ENCODE results near the gene RUNX2.

The RUNX2 gene

DNA sequence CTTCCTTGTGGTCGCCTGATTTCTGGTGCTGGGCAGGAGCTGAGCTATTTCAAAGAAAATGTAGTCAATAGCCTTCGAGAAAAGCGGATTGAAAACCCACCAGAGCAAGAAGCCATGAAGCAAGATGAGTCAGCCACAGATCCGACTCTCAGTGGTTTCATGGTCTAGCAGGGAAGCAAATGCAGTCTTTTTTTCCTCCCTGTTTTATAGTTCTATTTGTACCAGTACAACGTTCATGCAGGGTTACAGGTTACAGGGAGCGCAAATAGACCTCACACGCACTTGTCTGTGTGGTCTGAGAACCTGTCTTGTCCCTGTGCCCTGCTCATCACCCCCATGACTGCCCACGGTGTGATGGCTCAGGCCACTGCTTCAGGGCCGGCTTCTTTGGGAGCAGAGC, 359.4 kb downstream of the RUNX2 start:
- DNase-seq, result no peak

DNA sequence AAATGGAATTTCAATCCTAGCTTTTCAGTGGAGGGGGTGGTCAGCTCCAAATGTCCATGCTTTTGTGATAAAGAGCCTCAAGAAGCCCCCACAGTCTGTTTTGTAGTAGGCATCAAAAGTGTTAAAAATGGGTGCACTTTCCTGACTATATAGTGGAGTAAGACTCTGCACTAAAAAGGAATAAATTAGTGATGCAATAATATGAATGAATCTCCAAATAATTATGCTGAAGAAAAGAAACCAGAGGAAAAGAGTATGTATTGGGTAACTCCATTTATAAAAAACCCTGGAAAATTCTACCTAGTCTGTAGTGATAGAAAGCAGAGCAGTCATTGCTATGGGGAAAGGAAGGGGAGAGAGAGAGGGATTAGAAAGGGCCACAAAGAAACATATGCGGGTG, 360.1 kb downstream of the RUNX2 start:
- DNase-seq, result no peak

- no peak for DNase-seq
These were observed 361.9 kb downstream of the RUNX2 start for GRCh38 chr6:45689926-45690615.

- no peak for DNase-seq
These were observed 362.7 kb downstream of the RUNX2 start for GRCh38 chr6:45690846-45691245.

- DNase-seq, result no peak
These were observed 363.3 kb downstream of the RUNX2 start for GRCh38 chr6:45691426-45691825.

DNA sequence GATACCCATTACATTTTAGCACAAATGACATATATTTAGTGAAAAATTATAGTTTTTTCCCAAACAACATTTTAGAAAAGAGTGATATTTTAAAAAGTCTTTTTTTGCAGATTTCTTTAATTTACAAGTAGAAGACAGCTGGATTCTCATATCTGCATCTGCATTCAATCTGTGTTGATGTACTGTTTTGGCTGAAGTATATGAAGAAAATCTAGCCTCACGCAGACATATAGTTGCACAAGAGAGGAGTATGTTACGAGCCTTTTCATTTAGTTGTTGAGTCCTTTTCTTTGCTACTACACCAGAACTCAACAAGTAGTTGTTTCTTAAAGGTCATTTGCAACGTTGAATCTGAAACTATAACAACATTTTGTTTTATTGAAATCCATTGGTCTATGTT, 363.9 kb downstream of the RUNX2 start:
- no peak for DNase-seq

GRCh38 chr6:45696738-45697137, 368.6 kb downstream of the RUNX2 start:
- DNase-seq, result no peak

DNA sequence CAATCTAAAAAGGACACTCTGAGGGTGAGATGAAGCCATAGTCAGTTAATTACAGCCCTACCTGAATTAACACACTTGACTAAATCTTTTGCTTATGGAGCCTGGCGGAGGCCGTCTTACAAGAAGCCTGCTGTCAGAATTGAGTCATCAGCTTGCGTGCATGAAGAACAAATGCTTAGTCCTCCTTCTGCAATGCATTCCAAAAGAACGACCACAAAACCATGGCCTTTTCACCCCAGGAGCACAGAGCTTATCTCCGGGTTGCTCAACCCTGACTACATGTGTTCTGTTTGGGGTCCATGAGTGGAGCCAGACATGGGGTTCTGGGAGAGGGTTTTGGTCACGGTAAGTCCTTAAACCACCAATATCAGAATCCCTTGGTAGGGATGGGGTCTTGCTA, 369.5 kb downstream of the RUNX2 start:
- DNase-seq, result peak; percentile 69

GRCh38 chr6:45698046-45698445, 369.9 kb downstream of the RUNX2 start:
- no peak for DNase-seq

GRCh38 chr6:45699663-45700062, 371.5 kb downstream of the RUNX2 start:
- DNase-seq, result peak; percentile 58

GRCh38 chr6:45702849-45703739, 375.0 kb downstream of the RUNX2 start:
- no peak for DNase-seq

DNA sequence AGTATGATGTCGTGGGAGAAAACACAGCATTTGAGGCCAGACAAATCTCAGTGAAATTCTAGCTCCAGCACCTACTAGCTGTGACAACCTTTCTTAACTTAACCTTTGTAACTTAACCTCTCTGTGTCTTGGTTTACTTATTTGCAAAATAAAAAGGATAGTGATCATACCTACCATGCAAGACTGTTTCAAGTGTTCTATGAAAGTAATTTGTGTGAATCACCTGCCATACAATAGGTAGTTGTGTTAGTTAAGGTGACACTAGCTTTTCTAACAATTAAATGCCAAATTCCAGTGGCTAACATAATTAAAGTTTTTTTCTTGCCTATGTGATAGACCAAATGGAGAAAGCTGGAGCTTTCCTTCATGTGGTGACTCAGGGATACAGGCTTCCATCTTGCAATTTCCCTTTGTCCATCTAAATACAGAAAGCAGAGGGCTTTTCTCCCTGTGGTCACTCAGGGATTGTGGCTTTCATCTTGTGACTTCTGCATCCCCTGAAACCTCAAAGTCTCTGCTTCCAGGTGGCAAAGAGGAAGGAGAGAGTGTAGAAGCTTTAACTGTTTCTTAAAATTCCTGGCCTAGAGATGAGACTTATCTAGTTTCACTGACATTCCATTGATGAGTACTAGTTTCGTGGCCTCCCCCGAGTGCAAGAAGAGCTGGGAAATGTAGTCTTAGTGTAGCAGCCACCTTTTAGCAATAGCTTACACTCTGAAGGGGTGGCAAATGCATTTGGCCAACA, 376.1 kb downstream of the RUNX2 start:
- DNase-seq, result no peak

- DNase-seq, result no peak
These were observed 377.2 kb downstream of the RUNX2 start for GRCh38 chr6:45705137-45705855.

GRCh38 chr6:45706319-45706718, 378.2 kb downstream of the RUNX2 start:
- no peak for DNase-seq

- no peak for DNase-seq
These were observed 379.0 kb downstream of the RUNX2 start for GRCh38 chr6:45707176-45707575.

- no peak for DNase-seq
These were observed 381.7 kb downstream of the RUNX2 start for GRCh38 chr6:45709781-45710220.

GRCh38 chr6:45710304-45710821, 382.2 kb downstream of the RUNX2 start:
- DNase-seq, result no peak

GRCh38 chr6:45712076-45712475, 383.9 kb downstream of the RUNX2 start:
- DNase-seq, result no peak

- no peak for DNase-seq
These were observed 384.7 kb downstream of the RUNX2 start for GRCh38 chr6:45712786-45713185.

Measured in GF-D8 (cell line).